GM12865 (cell line): ENCODE data around the gene SENP1.
A peak's percentile ranks its signal among the peaks of the same experiment; 100 is the strongest.

Experiments used
- DNase-seq: peaks from one replicate; pipeline ENCODE4 v3.0.0; 2010; ENCODE audit warnings: low read depth
- H3K4me3 ChIP-seq: 2 replicates; pipeline ENCODE4 v1.5.1; 2011; ENCODE audit warnings: mild to moderate bottlenecking, low read depth, low read length, control low read depth
- CTCF ChIP-seq: IDR thresholded peaks from 2 replicates; pipeline ENCODE4 v1.5.1; 2011; ENCODE audit warnings: low read length, control low read depth, low read depth, inconsistent platforms; ENCODE audit not compliant: insufficient read depth; ENCODE audit errors: missing control alignments

Gene SENP1

GRCh38 chr12:48002773-48003218 is 103.1 kb downstream of the SENP1 start:
- H3K4me3 ChIP-seq: no peak overlapping the region
- TF ChIP-seq CTCF: no peak
- no peak for DNase-seq

- TF ChIP-seq CTCF: no peak
- no peak overlapping the region for H3K4me3 ChIP-seq
- no peak for DNase-seq
Measured at GRCh38 chr12:48002414-48002730, 103.5 kb downstream of the SENP1 start.

GRCh38 chr12:48001505-48002413 is 104.1 kb downstream of the SENP1 start:
- no peak for DNase-seq
- no peak for TF ChIP-seq CTCF
- H3K4me3 ChIP-seq: 0 out of 2 replicates have a peak overlapping the region, but pooled peaks have one; percentile 7

GRCh38 chr12:48000878-48001504 is 104.9 kb downstream of the SENP1 start:
- no peak overlapping the region for H3K4me3 ChIP-seq
- DNase-seq: no peak

GRCh38 chr12:47999816-48000215 is 106.1 kb downstream of the SENP1 start:
- H3K4me3 ChIP-seq: no peak overlapping the region
- no peak for TF ChIP-seq CTCF
- no peak for DNase-seq

More at GRCh38 chr12:48000878-48001504, 104.9 kb downstream of the SENP1 start:
- no peak for TF ChIP-seq CTCF

GRCh38 chr12:47997321-47997720 is 108.6 kb downstream of the SENP1 start:
- no peak for TF ChIP-seq CTCF
- no peak overlapping the region for H3K4me3 ChIP-seq
- no peak for DNase-seq

GRCh38 chr12:47995981-47996401 is 109.9 kb downstream of the SENP1 start:
- DNase-seq: no peak
- no peak overlapping the region for H3K4me3 ChIP-seq
- TF ChIP-seq CTCF: no peak
